Heart left ventricle (tissue), 16 donors: ENCODE data around the gene TAOK1. TPM values are rescaled to one million over a fixed set of nuclear protein-coding genes. Genes with fewer than 3 reads are reported as not detected.

ENCODE experiments used
- ATAC-seq, 4 donors: fragments of 200-7000 bp; cut with Tn5 transposase; one replicate each; pipeline ENCODE4 v1.9.1; 2020 to 2022; ENCODE audit warnings: moderate library complexity in 4 of 4, mild to moderate bottlenecking in 3 of 4, moderate number of reproducible peaks in 1 of 4
- DNase-seq, 5 donors: peaks; one replicate each; pipeline ENCODE4 v3.0.0-alpha.2; 2020
- H3K27ac ChIP-seq, 12 donors: fragments of 200-600 bp; sonication (generic) in 4 of 12; one replicate each; pipeline versions ENCODE4 v1.5.0 to v1.8.0; 2016 to 2022; ENCODE audit warnings: mild to moderate bottlenecking in 2 of 12
- H3K27me3 ChIP-seq, 9 donors: fragments of 200-600 bp; sonication (generic) in 2 of 9; one replicate each; pipeline versions ENCODE4 v1.5.1 to v1.8.0; 2016 to 2022; ENCODE audit warnings: mild to moderate bottlenecking in 3 of 9
- H3K36me3 ChIP-seq, 9 donors: fragments of 200-600 bp; sonication (generic) in 2 of 9; one replicate each; pipeline versions ENCODE4 v1.5.0 to v1.8.0; 2018 to 2022; ENCODE audit warnings: mild to moderate bottlenecking in 2 of 9
- H3K4me1 ChIP-seq, 12 donors: fragments of 200-600 bp; sonication (generic) in 4 of 12; one replicate each; pipeline versions ENCODE4 v1.5.0 to v1.8.0; 2016 to 2022; ENCODE audit warnings: mild to moderate bottlenecking in 3 of 12
- H3K4me3 ChIP-seq, 12 donors: fragments of 200-600 bp; sonication (generic) in 4 of 12; one replicate each; pipeline versions ENCODE4 v1.5.0 to v1.8.0; 2017 to 2022; ENCODE audit warnings: mild to moderate bottlenecking in 9 of 12, moderate library complexity in 4 of 12
- H3K9me3 ChIP-seq, 12 donors: fragments of 200-600 bp; sonication (generic) in 4 of 12; one replicate each; pipeline versions ENCODE4 v1.5.0 to v1.8.0; 2016 to 2022; ENCODE audit warnings: mild to moderate bottlenecking in 1 of 12
- CTCF ChIP-seq, 12 donors: fragments of 200-600 bp; sonication (generic) in 4 of 12; IDR thresholded peaks; one replicate each; pipeline versions ENCODE4 v1.5.0 to v1.8.0; 2018 to 2022; ENCODE audit warnings: antibody characterized with exemption in 12 of 12, mild to moderate bottlenecking in 5 of 12
- POLR2A ChIP-seq, 2 donors: fragments of 450-650 bp; IDR thresholded peaks; one replicate each; pipeline ENCODE4 v1.6.1; 2017; ENCODE audit warnings: antibody characterized with exemption in 2 of 2, mild to moderate bottlenecking in 2 of 2, moderate library complexity in 2 of 2
- WGBS, 4 donors: extraction: QIAGEN DNeasy Blood & Tissue Kit in 2 of 4; methylation state at CpG; one replicate each; pipeline versions ENCODE4 v1.1.5 to v1.1.7; 2013 to 2018; 5-methylcytosine and 5-hydroxymethylcytosine counted together
- intact Hi-C, 10 donors: fragments of 100-400 bp; cut with DNase I; formaldehyde crosslinking; loops; one replicate each; pipeline versions ENCODE4 v1.11.1 to v1.14.2; 2022
- polyA plus RNA-seq, 2 donors: library from polyadenylated mRNA; stranded (reverse); fragments of 200-250 nt; gene quantifications; one replicate each; pipeline ENCODE4 v1.2.3, GENCODE V29; 2013
- total RNA-seq, 9 donors: library from RNA; depleted of rRNA in 2 of 9; stranded (reverse); fragments of >200 nt in 2 of 9; fragmentation: NEBNext Ultra II Directional in 3 of 9; extraction: Animal tissue kit (Norgen Biotek cat#: 25700) in 3 of 9; gene quantifications; one replicate each; pipeline versions ENCODE4 v1.1.0 to v1.2.4, GENCODE V29; 2016 to 2023
- donor health status: ischemic (EF 13 %, LVEDD 7.1; RV severe dilation, severe dysfunction).
- donor health status: healthy with polysubstance abuse.
- donor health status: DM: no; HTN: yes; CAD: no.
- donor health status: DM: no; HTN: no; CAD: no.
- donor health status: ischemic (EF 25% LVEDD 6.9; RV normal size, moderate dysfunction).
- donor health status: ischemic (EF 25% LVEDD 5.7; RV mildly dilated, moderate dysfunction).
- donor health status: healthy.
- donor health status: DM: yes; HTN: yes; CAD: no.
- donor health status: ischemic (EF 35%, LVEDD 5.7; RV mildly dilated, moderate dysfunction).
- donor health status: nonischemic (EF 11% LVEDD 7.7; RV severe dilation, severe dysfunction).
- donor health status: DM: yes; HTN: yes; CAD: no.
- donor health status: PGD.
- donor health status: ischemic (EF 29% LVEDD 5.4; RV normal size, mild dysfunction).
- donor health status: nonischemic (EF 23%, LVEDD 6.1; RV moderate dilation, normal function).

The TAOK1 gene
- total and polyA plus RNA-seq, 11 donors = 9.2 to 81.2 (median 59.0) TPM

- no peaks in the 10 kb centered on the region for H3K36me3 ChIP-seq
- H3K27ac ChIP-seq = peak overlapping the region; percentile 84 to 97 (median 89)
- ATAC-seq (no peak), DNase-seq (peak in 3 of 5 donors; percentile 51 to 57 (median 54))
- H3K4me3 ChIP-seq = peak overlapping the region; percentile 59 to 98 (median 87)
- TF ChIP-seq POLR2A (IDR thresholded peaks at IDR 0.05) (no peak), CTCF (IDR thresholded peaks at IDR 0.05) (no peak)
- H3K4me1 ChIP-seq = peaks cover 5 to 87% (median 74%) of the 10 kb centered on the region in 12 donors
- intact Hi-C loops = loop anchor here in 3 of 10 donors (2.0 to 10.0 kb wide), 4 partner anchors 20 to 506 kb away; partner anchors contain the start of gene TP53I13 (in 1 of the 3)
- no peaks in the 10 kb centered on the region for H3K27me3 ChIP-seq
- 0 to 2% (median 1%) methylated on average over 18 to 72 of the region's 72 CpGs for WGBS, 4 donors
- no peaks in the 10 kb centered on the region for H3K9me3 ChIP-seq
Observed at GRCh38 chr17:29588562-29589411, 198.6 kb downstream of the TAOK1 start.

DNA sequence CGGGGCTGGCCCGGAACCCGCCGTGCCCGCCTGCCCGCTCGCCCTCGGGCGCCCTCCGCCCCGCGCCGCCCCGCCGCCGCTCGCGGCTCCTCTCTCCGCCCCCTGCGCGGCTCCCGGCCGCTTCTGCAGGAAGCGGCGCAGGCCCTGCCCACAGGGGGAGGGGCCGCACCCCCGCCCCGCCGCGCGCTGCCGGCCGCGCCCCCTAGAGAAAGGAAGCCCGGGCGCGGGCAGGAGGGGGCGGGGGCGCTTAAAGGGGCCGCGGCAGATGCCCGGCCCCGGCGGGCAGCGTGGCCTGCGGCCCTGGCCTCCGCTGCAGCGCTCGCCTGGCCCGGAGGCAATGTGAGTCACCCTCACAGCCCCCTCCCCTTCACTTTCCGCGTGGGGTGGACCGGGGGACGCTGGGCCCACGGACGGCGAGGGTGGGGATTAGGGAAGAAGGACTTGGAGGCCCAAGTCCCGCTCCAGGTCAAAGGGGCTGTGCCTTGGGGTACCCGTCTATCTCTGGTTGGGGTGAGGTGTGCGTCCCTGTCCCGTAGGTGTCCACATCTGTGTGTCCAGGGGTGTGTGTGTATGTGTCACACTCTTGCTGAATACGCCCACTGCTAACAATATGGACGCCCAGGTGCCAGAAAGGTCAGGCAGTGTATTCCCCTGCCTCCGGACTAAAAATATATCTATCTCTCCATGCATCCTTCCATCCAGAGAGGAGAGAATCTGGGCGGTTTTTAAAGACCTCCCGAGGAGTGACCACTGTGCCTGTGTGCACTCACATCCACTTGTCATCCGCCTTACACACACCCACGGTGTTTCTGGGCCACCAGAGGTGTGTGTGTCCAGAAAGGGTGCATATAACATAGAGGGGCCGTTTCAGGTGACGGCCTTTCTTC, 199.6 kb downstream of the TAOK1 start, which contains the start of gene GIT1:
GIT1 (minus strand) TSS at position 125 of the 887 bp plus-strand sequence. CDS start 270 bp downstream, outside the sequence.
- TF ChIP-seq CTCF (IDR thresholded peaks at IDR 0.05) (peak in 3 of 12 donors; percentile 15 to 37 (median 18)), POLR2A (IDR thresholded peaks at IDR 0.05) (peak in 1 of 2 donors; percentile 60)

GRCh38 chr17:29590411-29591145, 200.4 kb downstream of the TAOK1 start:
- ATAC-seq (peak in 1 of 4 donors; percentile 0), DNase-seq (peak in 4 of 5 donors; percentile 24 to 70 (median 44))
- peaks cover 5 to 88% (median 69%) of the 10 kb centered on the region in 12 donors for H3K4me1 ChIP-seq
- no peaks in the 10 kb centered on the region for H3K27me3 ChIP-seq
- peak overlapping the region; percentile 48 to 95 (median 88) for H3K27ac ChIP-seq
- no peaks in the 10 kb centered on the region for H3K36me3 ChIP-seq
- H3K9me3 ChIP-seq = no peaks in the 10 kb centered on the region
- TF ChIP-seq CTCF (IDR thresholded peaks at IDR 0.05) = no peak
- no peak for TF ChIP-seq POLR2A (IDR thresholded peaks at IDR 0.05)
- WGBS, 4 donors = 34 to 48% (median 40%) methylated on average over 23 to 30 of the region's 30 CpGs
- H3K4me3 ChIP-seq = peak overlapping the region in 9 of 12 donors; percentile 56 to 88 (median 66)
- intact Hi-C loops = no loop called here

More for the DNA sequence above, 199.6 kb downstream of the TAOK1 start, which contains the start of gene GIT1:
- DNase-seq = peak; percentile 89 to 94 (median 90)
- intact Hi-C loops = loop anchor here in 3 of 10 donors (2.0 to 10.0 kb wide), 4 partner anchors 21 to 505 kb away; partner anchors contain the start of gene TP53I13 (in 1 of the 3)
- Histone ChIP-seq H3K36me3 (no peaks in the 10 kb centered on the region), H3K27me3 (no peaks in the 10 kb centered on the region), H3K4me3 (peak within 1 kb of the TSS; percentile 59 to 98 (median 87)), H3K4me1 (peaks cover 5 to 87% (median 73%) of the 10 kb centered on the region in 12 donors), H3K27ac (peak within 1 kb of the TSS; percentile 87 to 97 (median 90)), H3K9me3 (no peaks in the 10 kb centered on the region)
- 4 to 25% (median 7%) methylated on average over 13 to 70 of the region's 70 CpGs for WGBS, 4 donors
- peak; percentile 62 to 84 (median 72) for ATAC-seq
